DOHH2 (cell line): ENCODE data around the gene PHF14.

Source experiments
- EZH2phosphoT487 ChIP-seq: fragments of 200-600 bp; sonication (generic); IDR thresholded peaks from 2 replicates; pipeline ENCODE4 v1.6.1; 2017; ENCODE audit warnings: borderline replicate concordance, mild to moderate bottlenecking, antibody characterized with exemption, low read length, moderate library complexity, mixed read lengths
- TF ChIP-seq, protein P1 (sequence below): fragments of 200-600 bp; sonication (generic); IDR thresholded peaks from one replicate; pipeline ENCODE4 v1.5.1; 2014; ENCODE audit warnings: antibody characterized with exemption, mild to moderate bottlenecking, low read depth, low read length; ENCODE audit not compliant: poor library complexity, severe bottlenecking

DNA sequence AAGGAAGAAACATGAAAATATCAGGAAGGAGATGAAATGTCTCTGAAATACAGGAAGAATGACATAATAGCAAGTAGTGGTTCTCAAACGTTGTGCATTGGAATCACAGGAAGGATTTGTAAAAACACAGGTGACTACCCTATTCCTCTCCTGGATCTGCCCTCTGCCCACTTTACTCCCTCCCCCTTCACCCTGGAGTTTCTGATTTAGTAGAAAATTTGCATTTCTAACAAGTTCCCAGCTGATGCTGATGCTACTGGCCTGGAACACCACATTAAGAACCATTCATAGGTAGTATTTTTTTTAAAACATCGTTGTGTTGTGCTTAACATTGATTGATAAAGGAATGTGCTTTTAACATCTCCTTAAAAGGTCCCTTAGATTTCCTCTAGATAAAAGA, 130.9 kb downstream of the PHF14 start:
- TF ChIP-seq, protein P1, sequence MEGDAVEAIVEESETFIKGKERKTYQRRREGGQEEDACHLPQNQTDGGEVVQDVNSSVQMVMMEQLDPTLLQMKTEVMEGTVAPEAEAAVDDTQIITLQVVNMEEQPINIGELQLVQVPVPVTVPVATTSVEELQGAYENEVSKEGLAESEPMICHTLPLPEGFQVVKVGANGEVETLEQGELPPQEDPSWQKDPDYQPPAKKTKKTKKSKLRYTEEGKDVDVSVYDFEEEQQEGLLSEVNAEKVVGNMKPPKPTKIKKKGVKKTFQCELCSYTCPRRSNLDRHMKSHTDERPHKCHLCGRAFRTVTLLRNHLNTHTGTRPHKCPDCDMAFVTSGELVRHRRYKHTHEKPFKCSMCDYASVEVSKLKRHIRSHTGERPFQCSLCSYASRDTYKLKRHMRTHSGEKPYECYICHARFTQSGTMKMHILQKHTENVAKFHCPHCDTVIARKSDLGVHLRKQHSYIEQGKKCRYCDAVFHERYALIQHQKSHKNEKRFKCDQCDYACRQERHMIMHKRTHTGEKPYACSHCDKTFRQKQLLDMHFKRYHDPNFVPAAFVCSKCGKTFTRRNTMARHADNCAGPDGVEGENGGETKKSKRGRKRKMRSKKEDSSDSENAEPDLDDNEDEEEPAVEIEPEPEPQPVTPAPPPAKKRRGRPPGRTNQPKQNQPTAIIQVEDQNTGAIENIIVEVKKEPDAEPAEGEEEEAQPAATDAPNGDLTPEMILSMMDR, result no peak
- no peak for TF ChIP-seq EZH2phosphoT487
